C4-2B (cell line): ENCODE results near the gene ANKH.

Experiments
- ZFX ChIP-seq: fragments of 450-650 bp; IDR thresholded peaks from 2 replicates; pipeline ENCODE4 v1.6.1; 2017
- TF ChIP-seq, protein P1 (sequence below): fragments of 450-650 bp; conservative IDR thresholded peaks from 2 replicates; pipeline ENCODE4 v1.5.1; 2017; ENCODE audit warnings: mild to moderate bottlenecking

- TF ChIP-seq, protein P1, sequence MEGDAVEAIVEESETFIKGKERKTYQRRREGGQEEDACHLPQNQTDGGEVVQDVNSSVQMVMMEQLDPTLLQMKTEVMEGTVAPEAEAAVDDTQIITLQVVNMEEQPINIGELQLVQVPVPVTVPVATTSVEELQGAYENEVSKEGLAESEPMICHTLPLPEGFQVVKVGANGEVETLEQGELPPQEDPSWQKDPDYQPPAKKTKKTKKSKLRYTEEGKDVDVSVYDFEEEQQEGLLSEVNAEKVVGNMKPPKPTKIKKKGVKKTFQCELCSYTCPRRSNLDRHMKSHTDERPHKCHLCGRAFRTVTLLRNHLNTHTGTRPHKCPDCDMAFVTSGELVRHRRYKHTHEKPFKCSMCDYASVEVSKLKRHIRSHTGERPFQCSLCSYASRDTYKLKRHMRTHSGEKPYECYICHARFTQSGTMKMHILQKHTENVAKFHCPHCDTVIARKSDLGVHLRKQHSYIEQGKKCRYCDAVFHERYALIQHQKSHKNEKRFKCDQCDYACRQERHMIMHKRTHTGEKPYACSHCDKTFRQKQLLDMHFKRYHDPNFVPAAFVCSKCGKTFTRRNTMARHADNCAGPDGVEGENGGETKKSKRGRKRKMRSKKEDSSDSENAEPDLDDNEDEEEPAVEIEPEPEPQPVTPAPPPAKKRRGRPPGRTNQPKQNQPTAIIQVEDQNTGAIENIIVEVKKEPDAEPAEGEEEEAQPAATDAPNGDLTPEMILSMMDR, result peak; percentile 79
- TF ChIP-seq ZFX, result peak; percentile 66
Observed at GRCh38 chr5:14872070-14872989, 752 bp upstream of the ANKH start.
